HG02943 (cell line): ENCODE measurements around the gene PKP3.
"Not testable (repeated sequence)": the region's sequence is repeated elsewhere in the genome, so short reads cannot be mapped to it uniquely, and the experiment has no call there.

Experiments
- ATAC-seq: cut with Tn5 transposase; IDR thresholded peaks from one replicate; pipeline ENCODE4 v1.9.1; 2021; ENCODE audit warnings: mild to moderate bottlenecking, low read depth, moderate library complexity; ENCODE audit not compliant: unreplicated experiment

Gene PKP3

DNA sequence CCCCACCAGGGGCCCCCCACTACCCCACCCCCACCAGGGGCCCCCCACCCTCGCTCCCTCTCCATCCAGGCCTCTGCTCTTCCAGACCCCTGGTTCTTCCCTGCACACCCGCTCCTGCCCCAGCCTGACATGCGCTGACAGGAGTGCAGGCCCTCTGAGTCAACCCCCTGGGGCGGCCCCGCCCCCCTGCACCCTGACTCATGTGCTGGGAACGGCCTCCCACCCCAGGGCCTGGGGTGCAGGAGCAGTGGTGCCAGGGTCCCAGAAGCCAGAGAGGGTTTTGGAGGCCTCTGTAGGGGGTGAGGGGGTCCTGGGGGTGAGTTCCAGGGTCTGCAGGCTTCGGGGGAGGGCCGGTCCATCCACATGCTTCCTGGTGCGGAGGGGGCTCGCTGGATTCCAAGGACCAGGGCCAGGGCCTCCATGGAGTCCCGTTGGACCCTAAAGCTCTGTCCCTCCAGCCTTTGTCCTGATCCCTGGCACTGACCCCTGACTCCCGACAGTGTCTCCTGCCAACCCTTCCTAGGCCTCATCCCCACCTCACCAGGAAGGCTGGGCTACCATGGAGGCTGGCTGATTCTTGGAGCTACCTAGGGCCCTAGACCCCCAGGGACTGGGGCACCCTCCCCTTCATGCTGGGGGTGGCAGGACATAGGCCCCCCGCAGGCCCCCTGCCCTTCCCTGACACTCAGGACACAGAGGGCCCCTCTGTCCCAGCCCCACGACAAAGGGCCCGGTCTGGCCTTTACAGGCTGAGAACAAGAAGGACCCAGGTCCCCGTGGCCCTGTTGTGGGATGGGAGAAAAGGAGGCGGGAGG, 583 bp upstream of the PKP3 start:
- no peak for ATAC-seq

DNA sequence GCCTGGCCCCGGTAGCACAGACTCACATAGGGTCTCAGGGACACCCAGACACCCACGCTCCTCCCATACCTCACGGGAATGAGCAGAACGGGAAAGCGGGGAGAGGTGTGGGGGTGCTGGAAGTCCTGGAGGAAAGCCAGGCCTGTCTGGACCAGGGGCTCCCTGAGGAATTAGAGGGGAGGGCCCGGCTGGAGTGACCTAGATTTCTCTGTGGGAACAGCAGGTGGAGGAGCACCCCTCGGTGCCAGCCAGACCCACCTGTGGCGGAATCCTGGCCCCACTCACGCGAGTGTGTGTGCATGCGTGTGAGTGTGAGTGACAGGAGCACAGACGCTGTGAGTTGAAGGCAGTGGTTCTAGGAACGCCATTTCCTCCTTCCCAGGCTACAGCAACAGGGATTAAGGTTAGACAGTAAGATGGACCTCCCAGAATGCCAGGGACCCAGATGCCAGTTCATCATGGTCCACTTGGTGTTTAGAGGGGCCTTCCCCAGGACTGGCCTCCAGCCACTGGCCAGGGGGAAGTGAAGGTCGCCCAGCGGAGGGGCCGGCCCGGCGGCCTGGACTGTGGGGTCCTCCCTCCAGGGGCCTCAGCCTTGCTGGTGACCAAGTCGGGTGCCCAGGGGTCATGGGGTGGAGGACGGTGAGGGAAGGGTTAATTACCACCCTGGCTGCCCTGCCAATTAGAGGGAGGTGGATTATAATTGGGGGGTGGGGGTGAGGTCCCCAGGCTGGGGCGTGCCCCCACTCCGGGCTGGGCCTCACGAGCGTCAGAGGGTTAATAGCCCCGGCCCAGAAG, 1.0 kb downstream of the PKP3 start:
- ATAC-seq: no peak

- no peak for ATAC-seq
These were observed 1.9 kb downstream of the PKP3 start for GRCh38 chr11:395866-396265.

DNA sequence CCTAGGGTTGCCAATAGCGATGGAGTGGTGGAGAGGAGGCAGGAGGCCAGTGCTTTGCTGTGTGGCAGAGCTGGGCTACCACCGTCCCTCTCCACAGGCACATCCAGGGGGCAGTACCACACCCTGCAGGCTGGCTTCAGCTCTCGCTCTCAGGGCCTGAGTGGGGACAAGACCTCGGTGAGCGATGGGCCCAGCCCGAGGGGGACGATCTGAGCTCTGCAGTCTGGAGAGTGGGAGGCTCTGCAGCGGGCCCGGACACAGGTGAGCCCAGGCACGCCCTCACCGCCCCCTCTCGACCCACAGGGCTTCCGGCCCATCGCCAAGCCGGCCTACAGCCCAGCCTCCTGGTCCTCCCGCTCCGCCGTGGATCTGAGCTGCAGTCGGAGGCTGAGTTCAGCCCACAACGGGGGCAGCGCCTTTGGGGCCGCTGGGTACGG, 2.5 kb downstream of the PKP3 start:
- ATAC-seq: no peak

DNA sequence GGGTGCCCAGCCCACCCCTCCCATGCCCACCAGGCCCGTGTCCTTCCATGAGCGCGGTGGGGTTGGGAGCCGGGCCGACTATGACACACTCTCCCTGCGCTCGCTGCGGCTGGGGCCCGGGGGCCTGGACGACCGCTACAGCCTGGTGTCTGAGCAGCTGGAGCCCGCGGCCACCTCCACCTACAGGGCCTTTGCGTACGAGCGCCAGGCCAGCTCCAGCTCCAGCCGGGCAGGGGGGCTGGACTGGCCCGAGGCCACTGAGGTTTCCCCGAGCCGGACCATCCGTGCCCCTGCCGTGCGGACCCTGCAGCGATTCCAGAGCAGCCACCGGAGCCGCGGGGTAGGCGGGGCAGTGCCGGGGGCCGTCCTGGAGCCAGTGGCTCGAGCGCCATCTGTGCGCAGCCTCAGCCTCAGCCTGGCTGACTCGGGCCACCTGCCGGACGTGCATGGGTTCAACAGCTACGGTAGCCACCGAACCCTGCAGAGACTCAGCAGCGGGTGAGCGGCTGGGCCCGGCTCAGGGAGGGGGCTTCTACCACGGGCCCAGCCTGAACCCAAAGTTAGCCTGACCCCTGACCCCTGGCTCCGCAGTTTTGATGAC, 3.0 kb downstream of the PKP3 start:
- ATAC-seq: peak; percentile 59

DNA sequence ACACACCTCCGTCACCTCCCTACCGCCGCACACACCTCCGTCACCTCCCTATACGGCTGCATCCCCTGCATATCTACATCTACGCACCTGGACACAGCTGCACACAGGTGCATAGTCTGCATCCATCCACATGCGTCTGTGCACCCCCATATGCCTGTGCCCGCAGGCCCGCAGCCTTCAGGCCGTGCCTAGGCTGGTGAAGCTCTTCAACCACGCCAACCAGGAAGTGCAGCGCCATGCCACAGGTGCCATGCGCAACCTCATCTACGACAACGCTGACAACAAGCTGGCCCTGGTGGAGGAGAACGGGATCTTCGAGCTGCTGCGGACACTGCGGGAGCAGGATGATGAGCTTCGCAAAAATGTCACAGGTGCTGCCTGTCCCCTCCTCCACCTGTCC, 4.8 kb downstream of the PKP3 start:
- ATAC-seq: no peak

DNA sequence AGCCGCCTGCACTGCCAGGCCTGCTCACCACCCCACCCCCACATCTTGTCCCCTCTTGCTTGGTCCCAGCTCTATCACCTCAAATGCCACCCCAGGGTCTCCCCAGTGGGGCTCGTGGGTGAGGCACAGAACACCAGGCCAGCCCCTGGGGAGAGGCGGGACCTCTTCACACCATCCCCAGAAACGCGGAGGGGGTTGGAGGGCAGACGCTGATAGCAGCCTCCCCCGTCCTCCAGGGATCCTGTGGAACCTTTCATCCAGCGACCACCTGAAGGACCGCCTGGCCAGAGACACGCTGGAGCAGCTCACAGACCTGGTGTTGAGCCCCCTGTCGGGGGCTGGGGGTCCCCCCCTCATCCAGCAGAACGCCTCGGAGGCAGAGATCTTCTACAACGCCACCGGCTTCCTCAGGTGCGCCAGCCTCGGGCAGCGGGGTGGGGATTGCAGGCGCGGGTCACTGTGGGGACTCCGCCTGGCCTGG, 5.8 kb downstream of the PKP3 start:
- no peak for ATAC-seq

DNA sequence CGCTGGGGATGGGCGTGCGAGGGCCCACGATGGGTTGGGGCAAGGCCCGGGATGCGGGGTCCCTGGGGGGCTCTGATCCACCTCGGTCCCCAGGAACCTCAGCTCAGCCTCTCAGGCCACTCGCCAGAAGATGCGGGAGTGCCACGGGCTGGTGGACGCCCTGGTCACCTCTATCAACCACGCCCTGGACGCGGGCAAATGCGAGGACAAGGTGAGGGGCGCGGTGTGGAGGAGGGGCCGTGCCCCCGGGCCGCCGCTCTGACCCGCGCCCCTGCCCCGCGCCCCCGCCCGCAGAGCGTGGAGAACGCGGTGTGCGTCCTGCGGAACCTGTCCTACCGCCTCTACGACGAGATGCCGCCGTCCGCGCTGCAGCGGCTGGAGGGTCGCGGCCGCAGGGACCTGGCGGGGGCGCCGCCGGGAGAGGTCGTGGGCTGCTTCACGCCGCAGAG, 6.3 kb downstream of the PKP3 start:
- ATAC-seq: no peak

- ATAC-seq: not testable (repeated sequence)
These were observed 7.2 kb downstream of the PKP3 start for GRCh38 chr11:401196-401595.

- ATAC-seq: no peak
These were observed 9.2 kb downstream of the PKP3 start for GRCh38 chr11:403021-403760.

- ATAC-seq: no peak
These were observed 9.9 kb downstream of the PKP3 start for GRCh38 chr11:403761-404431.

GRCh38 chr11:404551-405264, 10.7 kb downstream of the PKP3 start:
- ATAC-seq: no peak

- no peak for ATAC-seq
These were observed 11.4 kb downstream of the PKP3 start for GRCh38 chr11:405323-405953.

- no peak for ATAC-seq
These were observed 12.2 kb downstream of the PKP3 start for GRCh38 chr11:405954-406795.

DNA sequence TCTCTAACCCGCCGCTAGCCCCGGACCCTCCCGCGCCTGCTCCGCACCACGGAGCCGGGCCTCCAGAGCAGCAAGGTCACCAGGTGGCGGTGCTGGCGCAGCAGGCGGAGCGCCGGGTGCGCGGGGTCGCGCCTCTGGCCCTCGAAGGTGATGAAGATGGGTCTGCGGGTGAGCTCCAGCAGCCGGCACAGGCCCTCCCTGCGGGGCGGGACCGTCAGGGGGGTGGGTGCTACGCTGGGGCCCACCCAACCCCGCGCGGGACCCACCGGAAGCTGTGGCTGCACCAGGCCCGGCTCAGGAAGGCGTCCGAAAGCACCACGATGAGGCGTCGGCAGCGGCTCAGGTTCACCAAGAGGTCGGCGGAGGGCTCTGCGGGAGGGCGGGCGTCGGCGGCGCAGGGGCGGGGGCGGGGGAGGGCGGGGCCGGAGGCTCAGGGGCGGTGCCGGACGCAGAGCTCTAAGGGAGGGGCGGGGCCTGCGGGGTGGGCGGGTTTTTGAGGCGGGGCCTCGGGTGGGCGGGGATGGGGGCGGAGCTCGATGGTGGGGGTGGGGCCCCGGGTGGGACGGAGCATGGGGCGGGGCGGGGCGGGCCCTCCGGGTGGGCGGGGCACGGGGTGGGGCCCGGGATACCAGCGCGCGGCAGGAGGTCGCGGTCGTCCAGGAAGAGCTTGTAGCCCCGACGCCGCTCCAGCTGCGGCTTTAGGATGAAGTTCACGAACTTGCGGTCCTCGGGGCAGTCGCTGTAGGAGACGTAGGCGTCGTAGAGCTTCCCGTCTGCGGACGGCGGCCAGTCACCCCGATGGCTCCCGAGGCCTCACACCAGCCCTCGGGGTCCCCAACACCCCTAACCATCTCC, 13.0 kb downstream of the PKP3 start:
- no peak for ATAC-seq

DNA sequence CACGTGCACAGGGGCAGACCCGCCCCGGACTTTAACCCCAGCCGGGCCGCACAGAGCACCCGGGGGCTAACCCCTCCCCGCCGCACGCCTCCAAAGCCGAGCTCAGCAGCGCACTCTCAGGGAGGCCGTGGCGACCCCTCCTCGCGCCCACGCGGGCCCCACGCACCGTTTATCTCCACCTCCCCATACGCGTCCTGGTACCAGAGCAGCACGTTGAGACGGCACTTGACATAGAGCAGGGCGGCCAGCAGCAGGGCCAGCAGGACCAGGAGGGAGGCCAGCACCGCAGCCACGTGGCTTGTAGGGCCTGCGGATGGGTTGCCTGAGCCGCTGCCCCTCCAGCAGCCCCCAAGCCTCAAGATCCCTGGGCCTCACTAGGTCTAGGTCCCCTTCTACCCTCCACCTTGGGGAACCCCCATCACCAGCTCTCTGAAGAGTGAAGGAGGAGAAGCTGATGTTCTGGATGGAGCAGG, 13.7 kb downstream of the PKP3 start:
- ATAC-seq: no peak
